Stimulated activated CD4-positive, alpha-beta T cell treated with anti-CD3 and anti-CD28 coated beads, Interleukin-15, amount 100 ng/mL, for 1 hour (primary cell): ENCODE data around the gene DNAJC24.
"Not testable (repeated sequence)": the region's sequence is repeated elsewhere in the genome, so short reads cannot be mapped to it uniquely, and the experiment has no call there.

ENCODE experiments used
- DNase-seq, 2 donors: peaks; one replicate each; pipeline ENCODE4 v3.0.0-alpha.2; 2020; ENCODE audit warnings: low read depth in 1 of 2, low spot score in 1 of 2

The DNAJC24 gene

GRCh38 chr11:31369348-31370329 lies at the start of gene DNAJC24, which contains the start of gene DCDC1:
DNAJC24 (plus strand) TSS chr11:31369860; CDS start chr11:31370749, 889 bp downstream.
DCDC1 (minus strand) TSS chr11:31369739; CDS start chr11:31328280, 41,459 bp downstream.
- DNase-seq, result peak; percentile 81 to 86

- DNase-seq, result not testable (repeated sequence)
Measured at GRCh38 chr11:31321494-31321893, 48.2 kb upstream of the DNAJC24 start.

- DNase-seq, result no peak
Measured at GRCh38 chr11:31323145-31323544, 46.5 kb upstream of the DNAJC24 start.

- no peak for DNase-seq
Measured at GRCh38 chr11:31325160-31325559, 44.5 kb upstream of the DNAJC24 start.

- no peak for DNase-seq
Measured at GRCh38 chr11:31326470-31327148, 43.1 kb upstream of the DNAJC24 start.

- no peak for DNase-seq
Measured at GRCh38 chr11:31327417-31327816, 42.2 kb upstream of the DNAJC24 start.

- DNase-seq, result no peak
Measured at GRCh38 chr11:31328697-31329096, 41.0 kb upstream of the DNAJC24 start.

- DNase-seq, result no peak
Measured at GRCh38 chr11:31337806-31338205, 31.9 kb upstream of the DNAJC24 start.

- DNase-seq, result no peak
Measured at GRCh38 chr11:31340903-31341572, 28.6 kb upstream of the DNAJC24 start.

- DNase-seq, result no peak
Measured at GRCh38 chr11:31351168-31351567, 18.5 kb upstream of the DNAJC24 start.

GRCh38 chr11:31355131-31355530 lies 14.5 kb upstream of the DNAJC24 start:
- DNase-seq, result no peak

GRCh38 chr11:31355817-31356216 lies 13.8 kb upstream of the DNAJC24 start:
- no peak for DNase-seq

- no peak for DNase-seq
Measured at GRCh38 chr11:31361743-31362142, 7.9 kb upstream of the DNAJC24 start.

- DNase-seq, result no peak
Measured at GRCh38 chr11:31366795-31367194, 2.9 kb upstream of the DNAJC24 start.

- DNase-seq, result no peak
Measured at GRCh38 chr11:31375879-31376278, 6.2 kb downstream of the DNAJC24 start.

GRCh38 chr11:31383116-31383515 lies 13.5 kb downstream of the DNAJC24 start:
- DNase-seq, result no peak

- DNase-seq, result no peak
Measured at GRCh38 chr11:31387379-31387778, 17.7 kb downstream of the DNAJC24 start.

- DNase-seq, result no peak
Measured at GRCh38 chr11:31397239-31397834, 27.7 kb downstream of the DNAJC24 start.

GRCh38 chr11:31404614-31405013 lies 35.0 kb downstream of the DNAJC24 start:
- no peak for DNase-seq

- DNase-seq, result no peak
Measured at GRCh38 chr11:31408201-31408600, 38.5 kb downstream of the DNAJC24 start.

GRCh38 chr11:31412946-31413345 lies 43.3 kb downstream of the DNAJC24 start:
- no peak for DNase-seq
